ENCODE measurements around the gene CST4. TPM values are rescaled to one million over a fixed set of nuclear protein-coding genes. Genes with fewer than 3 reads are reported as not detected.

CST4 gene
- total RNA-seq, 1 experiment from 2014 or later, result not detected

DNA sequence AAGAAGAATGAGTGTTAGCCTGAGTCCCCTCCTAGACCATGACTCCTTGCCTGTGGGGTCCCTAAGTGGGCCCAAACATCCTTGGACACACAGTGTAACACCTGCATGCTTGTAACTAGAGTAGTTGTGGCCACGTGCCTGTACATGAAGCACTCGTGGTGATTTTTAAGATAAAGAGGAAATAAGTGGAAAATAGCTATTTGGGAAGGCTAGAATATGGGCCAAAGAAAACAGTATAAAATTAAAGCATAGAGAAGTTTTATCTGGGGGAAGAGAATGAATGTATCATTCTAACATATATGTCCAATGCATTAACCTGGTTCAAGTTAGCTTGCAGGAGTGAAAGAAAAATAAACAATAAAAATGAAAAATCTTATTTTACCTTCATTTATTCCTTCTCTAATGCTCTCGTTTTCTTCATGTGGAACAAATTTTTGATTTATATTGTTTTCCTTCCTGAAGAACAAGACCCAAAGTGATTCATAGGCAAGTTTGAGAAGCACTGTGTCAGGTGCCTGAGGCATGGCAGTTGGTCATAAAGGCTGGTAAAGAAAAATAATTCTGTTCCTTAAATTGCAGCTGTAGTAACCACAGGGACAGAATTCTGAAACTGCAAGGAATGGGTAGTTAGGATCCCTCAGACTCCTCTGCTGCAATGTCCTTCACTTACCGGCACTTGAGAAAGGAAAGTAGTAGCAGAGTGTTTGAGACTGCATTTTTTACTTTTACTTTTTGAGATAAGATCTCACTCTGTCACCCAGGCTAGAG is 42.5 kb downstream of the CST4 start:
- no peak overlapping the region for H3K4me3 Mint-ChIP-seq (ENCODE audit: unreplicated experiment)
- intact Hi-C loops (cut with micrococcal nuclease), result no loop called here
- no peaks in the 10 kb centered on the region for H3K9me3 Mint-ChIP-seq (ENCODE audit: unreplicated experiment)
- no TSS peak for BruUV-seq (replicated peaks)
- no peaks in the 10 kb centered on the region for H3K27me3 Mint-ChIP-seq (ENCODE audit: insufficient read depth, unreplicated experiment)
- TF ChIP-seq, protein P1, sequence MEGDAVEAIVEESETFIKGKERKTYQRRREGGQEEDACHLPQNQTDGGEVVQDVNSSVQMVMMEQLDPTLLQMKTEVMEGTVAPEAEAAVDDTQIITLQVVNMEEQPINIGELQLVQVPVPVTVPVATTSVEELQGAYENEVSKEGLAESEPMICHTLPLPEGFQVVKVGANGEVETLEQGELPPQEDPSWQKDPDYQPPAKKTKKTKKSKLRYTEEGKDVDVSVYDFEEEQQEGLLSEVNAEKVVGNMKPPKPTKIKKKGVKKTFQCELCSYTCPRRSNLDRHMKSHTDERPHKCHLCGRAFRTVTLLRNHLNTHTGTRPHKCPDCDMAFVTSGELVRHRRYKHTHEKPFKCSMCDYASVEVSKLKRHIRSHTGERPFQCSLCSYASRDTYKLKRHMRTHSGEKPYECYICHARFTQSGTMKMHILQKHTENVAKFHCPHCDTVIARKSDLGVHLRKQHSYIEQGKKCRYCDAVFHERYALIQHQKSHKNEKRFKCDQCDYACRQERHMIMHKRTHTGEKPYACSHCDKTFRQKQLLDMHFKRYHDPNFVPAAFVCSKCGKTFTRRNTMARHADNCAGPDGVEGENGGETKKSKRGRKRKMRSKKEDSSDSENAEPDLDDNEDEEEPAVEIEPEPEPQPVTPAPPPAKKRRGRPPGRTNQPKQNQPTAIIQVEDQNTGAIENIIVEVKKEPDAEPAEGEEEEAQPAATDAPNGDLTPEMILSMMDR (IDR thresholded peaks at IDR 0.05; ENCODE audit: unreplicated experiment), result no peak
- ChIA-PET CTCF (interaction anchor here (0.6 to 2.0 kb wide), 5 partner anchors 16 to 564 kb away, joined by 3 to 10 read pairs (median 4); no protein-coding TSS in a partner anchor), POLR2A (interaction anchor here (0.7 to 2.1 kb wide), 5 partner anchors 17 to 891 kb away, joined by 3 to 5 read pairs (median 3); partner anchors contain the start of gene NAPB)
- DNase-seq (ENCODE audit: unreplicated experiment), result no peak
- no peak overlapping the region for H3K27ac Mint-ChIP-seq (ENCODE audit: low read depth, unreplicated experiment)
- H3K36me3 Mint-ChIP-seq (ENCODE audit: insufficient read depth, unreplicated experiment), result no peaks in the 10 kb centered on the region
- peaks cover 17% of the 10 kb centered on the region for H3K4me1 Mint-ChIP-seq (ENCODE audit: insufficient read depth, unreplicated experiment)

DNA sequence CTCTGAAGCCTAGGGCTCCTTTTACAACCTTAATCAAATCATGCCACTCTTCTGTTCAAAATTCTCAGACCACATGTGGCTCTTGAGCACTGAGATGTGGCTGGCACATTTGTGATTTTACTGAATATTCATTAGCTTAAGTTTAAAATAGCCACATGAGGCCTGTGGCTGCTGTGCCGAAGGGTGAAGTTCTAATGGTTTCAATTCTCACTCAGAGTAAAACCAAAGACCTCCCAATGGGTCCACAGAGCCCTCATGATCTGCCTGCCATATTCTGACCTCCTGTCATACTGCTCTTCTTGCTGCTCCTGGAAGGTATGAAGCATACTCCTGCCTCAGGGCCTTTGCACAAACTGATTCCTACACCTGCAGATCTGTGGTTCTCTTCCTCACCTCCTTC is 43.3 kb downstream of the CST4 start:
- intact Hi-C loops (cut with micrococcal nuclease), result no loop called here
- POLR2A ChIA-PET, result interaction anchor here (0.7 to 2.1 kb wide), 4 partner anchors 23 to 890 kb away, joined by 3 to 5 read pairs (median 4); partner anchors contain the start of gene NAPB
- CTCF ChIA-PET, result interaction anchor here (0.6 to 2.0 kb wide), 4 partner anchors 16 to 178 kb away, joined by 4 to 10 read pairs (median 4); no protein-coding TSS in a partner anchor
- Mint-ChIP-seq H3K27ac (ENCODE audit: low read depth, unreplicated experiment) (no peak overlapping the region), H3K36me3 (ENCODE audit: insufficient read depth, unreplicated experiment) (no peaks in the 10 kb centered on the region), H3K4me3 (ENCODE audit: unreplicated experiment) (no peak overlapping the region), H3K27me3 (ENCODE audit: insufficient read depth, unreplicated experiment) (no peaks in the 10 kb centered on the region), H3K9me3 (ENCODE audit: unreplicated experiment) (no peaks in the 10 kb centered on the region), H3K4me1 (ENCODE audit: insufficient read depth, unreplicated experiment) (peaks cover 17% of the 10 kb centered on the region)
- no TSS peak for BruUV-seq (replicated peaks)
- TF ChIP-seq, protein P1 (IDR thresholded peaks at IDR 0.05; ENCODE audit: unreplicated experiment), result no peak
- DNase-seq (ENCODE audit: unreplicated experiment), result no peak

DNA sequence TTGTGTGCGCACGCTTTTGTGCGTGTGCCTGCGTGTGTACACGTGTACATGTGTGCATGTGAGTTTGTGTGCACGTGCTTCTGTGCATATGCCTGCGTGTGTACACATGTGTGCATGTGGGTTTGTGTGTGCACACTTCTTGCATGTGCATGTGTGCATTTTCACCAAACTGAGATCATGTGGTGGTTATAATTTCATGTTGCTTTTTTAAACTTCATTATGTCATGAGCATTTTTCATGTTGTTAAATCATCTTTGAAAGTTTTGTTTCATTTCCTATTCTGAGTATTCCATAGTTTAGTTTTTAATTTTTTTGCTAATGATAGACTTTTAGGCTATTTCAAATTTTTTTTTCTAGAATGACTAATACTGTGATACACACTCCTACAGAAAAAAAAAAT is 44.7 kb downstream of the CST4 start:
- Mint-ChIP-seq H3K27me3 (ENCODE audit: insufficient read depth, unreplicated experiment) (no peaks in the 10 kb centered on the region), H3K9me3 (ENCODE audit: unreplicated experiment) (no peaks in the 10 kb centered on the region)

DNA sequence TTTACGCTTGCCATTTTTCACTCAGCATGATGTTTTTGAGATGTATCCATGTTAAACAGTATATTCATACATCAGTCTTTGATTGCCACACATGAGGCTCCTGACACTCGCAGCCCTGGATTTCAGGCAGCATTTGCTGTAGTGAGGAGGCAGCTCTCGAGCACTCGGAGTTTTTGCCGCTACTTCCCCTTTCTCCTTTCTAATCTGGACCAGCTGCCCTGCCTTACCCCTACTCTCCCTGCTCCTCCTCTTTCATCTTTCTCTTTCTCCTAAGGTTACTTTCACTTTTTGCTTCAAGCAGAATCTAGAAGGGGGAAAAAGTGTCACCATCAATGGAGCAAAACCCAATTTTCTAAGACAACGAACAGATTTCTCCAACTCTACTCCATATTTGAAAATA is 45.2 kb downstream of the CST4 start:
- Mint-ChIP-seq H3K4me3 (ENCODE audit: unreplicated experiment) (no peak overlapping the region), H3K27me3 (ENCODE audit: insufficient read depth, unreplicated experiment) (no peaks in the 10 kb centered on the region), H3K27ac (ENCODE audit: low read depth, unreplicated experiment) (no peak overlapping the region), H3K4me1 (ENCODE audit: insufficient read depth, unreplicated experiment) (peaks cover 26% of the 10 kb centered on the region), H3K9me3 (ENCODE audit: unreplicated experiment) (no peaks in the 10 kb centered on the region), H3K36me3 (ENCODE audit: insufficient read depth, unreplicated experiment) (no peaks in the 10 kb centered on the region)
- POLR2A ChIA-PET, result interaction anchor here (0.6 kb wide), 1 partner anchor 1764 kb away, joined by 3 read pairs; no protein-coding TSS in a partner anchor
- intact Hi-C loops (cut with micrococcal nuclease), result no loop called here
- BruUV-seq (replicated peaks), result no TSS peak
- CTCF ChIA-PET, result no interaction called here
- DNase-seq (ENCODE audit: unreplicated experiment), result no peak
- TF ChIP-seq, protein P1 (IDR thresholded peaks at IDR 0.05; ENCODE audit: unreplicated experiment), result no peak

More for the DNA sequence above, 44.7 kb downstream of the CST4 start:
- H3K4me1 Mint-ChIP-seq (ENCODE audit: insufficient read depth, unreplicated experiment), result peaks cover 24% of the 10 kb centered on the region
- intact Hi-C loops (cut with micrococcal nuclease), result no loop called here
- no TSS peak for BruUV-seq (replicated peaks)
- TF ChIP-seq, protein P1 (IDR thresholded peaks at IDR 0.05; ENCODE audit: unreplicated experiment), result no peak
- ChIA-PET CTCF (interaction anchor here (0.6 kb wide), 1 partner anchor 70 kb away, joined by 3 read pairs; no protein-coding TSS in a partner anchor), POLR2A (no interaction called here)
- no peak overlapping the region for H3K4me3 Mint-ChIP-seq (ENCODE audit: unreplicated experiment)
- H3K27ac Mint-ChIP-seq (ENCODE audit: low read depth, unreplicated experiment), result no peak overlapping the region
- no peaks in the 10 kb centered on the region for H3K36me3 Mint-ChIP-seq (ENCODE audit: insufficient read depth, unreplicated experiment)
- no peak for DNase-seq (ENCODE audit: unreplicated experiment)
